GM18870 (cell line): ENCODE data around the gene POLR3H.

Experiments used
- ATAC-seq: cut with Tn5 transposase; IDR thresholded peaks from one replicate; pipeline ENCODE4 v1.9.1; 2021; ENCODE audit warnings: moderate library complexity; ENCODE audit not compliant: unreplicated experiment

The POLR3H gene

DNA sequence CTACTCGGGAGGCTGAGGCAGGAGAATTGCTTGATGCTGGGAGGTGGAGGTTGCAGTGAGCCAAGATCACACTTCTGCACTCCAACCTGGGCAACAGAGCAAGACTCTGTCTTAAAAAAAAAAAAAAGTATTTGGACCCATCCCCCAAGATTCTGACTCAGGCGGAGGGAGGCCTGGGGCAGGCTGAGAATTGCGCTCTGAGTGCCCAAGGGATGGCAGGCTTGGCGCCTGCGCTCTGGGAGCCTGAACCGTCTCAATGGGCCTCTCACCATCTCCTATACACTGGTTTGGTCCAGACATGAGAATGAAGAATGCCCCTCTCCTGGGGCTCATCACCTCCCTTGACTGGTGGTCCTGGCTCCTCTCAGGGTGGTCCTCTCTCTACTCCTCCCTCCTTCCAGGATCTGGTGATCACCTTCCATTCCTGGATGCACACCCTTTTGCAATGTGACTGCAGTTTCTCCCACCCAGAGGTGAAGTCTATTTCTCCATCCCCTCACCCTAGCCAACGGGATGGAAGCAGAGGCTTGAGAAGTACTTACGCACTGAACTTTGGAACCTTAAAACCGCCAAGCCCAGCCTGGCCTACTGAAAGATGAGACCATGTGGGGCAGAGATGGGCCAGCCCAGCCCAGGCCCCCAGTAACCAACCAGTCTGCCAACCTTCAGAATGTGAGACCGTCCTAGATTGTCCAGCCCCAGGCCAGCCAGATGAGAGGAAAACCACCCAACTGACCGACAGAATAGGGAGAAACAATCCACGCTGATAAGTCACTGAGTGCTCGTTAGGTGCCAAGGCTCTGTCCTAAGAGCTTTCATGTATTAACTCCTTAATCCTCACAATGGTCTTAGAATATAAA lies 4.9 kb downstream of the POLR3H start:
- ATAC-seq: no peak

DNA sequence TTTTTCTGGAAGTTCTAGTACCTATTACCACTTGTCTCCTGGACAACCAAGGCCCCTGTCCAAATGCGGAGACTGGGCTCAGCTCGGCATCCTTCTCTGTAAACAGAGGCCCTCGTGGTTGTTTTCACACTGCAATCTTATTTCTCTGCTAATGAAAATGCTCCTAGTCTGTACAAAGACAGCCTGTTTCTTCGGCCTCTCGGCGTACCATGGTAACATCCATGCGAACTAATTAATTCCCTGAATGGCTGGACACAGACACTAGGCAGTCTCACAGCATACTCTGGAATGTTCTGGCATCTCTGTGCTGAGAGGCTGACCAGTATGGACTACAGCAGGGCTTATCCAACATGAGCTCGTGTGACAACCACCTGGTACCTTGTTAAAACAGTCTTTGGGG lies 5.7 kb downstream of the POLR3H start:
- ATAC-seq: no peak

DNA sequence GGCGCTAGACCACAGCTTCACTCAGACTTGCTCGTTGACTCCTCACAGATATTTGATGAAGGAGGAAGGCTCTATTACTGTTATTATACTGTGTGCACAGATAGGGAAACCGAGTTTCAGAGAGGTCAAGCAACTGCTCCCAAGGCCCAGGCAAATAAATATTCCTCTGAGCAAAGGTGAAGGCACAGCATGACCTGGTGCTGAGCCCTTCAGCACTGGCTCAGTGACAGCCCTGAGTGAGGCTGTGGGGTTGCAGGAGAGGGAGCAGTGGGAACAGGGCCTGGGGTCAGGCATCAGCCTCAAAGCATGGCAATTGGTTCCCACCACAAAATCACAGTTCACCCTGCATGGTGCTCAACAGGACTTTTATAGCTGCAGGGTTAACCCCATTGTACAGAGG lies 7.1 kb downstream of the POLR3H start:
- no peak for ATAC-seq

DNA sequence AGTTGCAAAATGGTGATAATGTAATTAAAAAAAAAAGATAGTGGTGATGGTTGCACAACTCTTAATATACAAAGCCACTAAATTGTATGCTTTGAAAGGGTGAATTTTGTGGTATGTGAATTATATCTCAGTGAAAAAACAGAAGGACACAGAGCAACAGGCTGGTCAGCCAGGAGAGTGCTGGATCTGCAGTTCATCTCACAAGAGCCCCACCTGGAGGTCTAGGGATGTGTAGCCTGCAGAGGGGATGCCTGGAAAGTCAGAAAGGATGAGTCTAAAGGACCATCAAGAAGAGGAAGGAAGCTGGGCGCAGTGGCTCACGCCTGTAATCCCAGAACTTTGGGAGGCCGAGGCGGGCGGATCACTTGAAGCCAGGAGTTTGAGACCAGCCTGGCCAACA lies 9.0 kb downstream of the POLR3H start:
- no peak for ATAC-seq

DNA sequence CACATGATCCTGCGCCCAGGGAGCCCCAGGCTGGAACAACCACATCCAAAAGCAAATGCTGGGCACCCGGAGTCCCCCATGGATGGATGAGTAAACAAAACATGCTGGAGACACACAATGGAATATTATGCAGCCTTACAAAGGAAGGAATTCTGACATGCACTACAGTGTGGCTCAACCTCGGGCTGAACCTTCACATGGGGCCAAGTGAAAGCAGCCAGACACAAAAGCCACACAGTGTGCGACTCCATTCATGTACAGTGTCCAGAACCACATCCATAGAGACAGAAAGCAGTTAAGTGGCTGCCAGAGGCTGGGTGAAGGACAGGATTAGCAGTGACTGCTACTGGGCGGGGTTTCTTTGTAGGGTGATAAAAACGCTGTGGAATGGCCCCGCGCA lies 10.1 kb downstream of the POLR3H start:
- no peak for ATAC-seq

DNA sequence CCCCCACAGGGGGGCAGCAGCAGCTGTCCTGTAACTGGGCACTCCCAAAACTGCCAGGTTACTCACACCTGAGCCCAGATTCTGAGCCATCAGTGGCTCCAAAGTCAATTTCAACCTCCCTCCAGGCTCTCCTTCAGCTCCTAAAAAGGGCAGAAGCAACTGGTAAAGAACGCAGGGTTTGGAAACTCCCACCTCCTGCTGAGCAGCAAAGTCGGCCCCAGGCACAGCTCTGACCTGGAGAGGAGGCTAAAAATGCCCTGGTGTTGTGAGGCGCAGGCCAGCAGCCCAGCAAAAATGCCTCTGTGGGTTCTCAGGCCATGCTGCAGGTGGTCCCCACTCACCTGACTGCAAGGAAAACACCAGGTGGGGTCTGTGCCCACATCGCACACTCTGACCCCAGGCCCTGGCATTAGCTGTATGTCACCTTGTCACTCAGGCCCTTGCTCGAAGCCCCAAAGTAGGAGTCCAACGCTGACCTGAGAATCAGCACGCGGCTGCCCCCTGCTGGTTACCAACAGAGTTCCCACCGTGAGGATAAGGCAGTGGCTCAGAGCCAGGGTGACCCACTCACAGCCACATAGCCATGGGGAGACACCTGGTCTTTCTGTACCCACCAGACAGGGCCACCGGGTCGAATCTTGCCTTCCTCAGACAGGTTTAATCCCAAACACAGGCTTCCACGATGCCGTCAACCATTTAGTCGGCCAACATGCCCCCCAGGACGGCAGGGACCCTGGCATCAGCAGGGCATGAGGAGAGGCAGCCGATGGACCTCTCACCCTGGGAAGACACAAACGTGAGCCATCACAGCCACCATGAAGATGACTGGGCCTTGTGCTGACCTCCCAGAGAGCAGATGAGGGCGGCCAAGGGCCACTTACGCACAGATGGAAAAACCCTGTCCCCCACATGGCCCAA lies 11.1 kb downstream of the POLR3H start:
- ATAC-seq: no peak

DNA sequence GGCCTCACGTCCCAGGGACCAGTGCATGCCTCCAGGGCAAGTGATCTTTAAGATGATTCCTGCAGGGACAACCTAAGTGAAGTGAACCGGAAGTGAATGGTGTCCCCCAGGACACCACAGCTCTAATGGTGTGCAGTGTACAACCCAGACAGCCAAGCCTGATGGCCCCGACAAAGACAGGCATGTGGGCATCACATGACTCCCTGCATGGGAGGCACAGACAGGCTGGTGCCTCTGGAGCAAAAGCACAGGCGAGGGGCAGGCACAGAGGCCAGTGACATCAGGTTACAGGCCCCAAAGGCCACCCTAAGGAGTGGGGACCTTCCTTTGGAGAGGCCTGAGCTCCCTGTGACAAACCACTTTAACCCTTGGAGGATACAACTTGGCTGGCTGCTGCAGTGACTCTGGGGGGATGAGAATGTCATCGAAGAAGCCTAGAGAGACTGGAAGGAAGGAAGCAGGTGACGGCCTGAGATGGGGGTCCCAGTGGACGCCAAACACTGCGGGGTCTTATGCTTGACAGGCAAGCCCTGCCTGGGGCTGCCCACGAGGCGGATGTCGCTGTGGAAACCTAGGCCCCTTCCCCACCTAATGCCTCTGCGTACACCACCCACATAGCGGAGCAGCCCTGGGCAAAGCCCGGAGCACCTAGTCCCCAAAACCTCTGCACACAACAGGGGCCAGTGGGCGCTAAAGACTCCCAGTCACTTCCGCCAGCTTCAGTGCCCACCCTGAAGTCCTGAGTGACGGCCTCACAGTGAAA lies 12.4 kb downstream of the POLR3H start:
- ATAC-seq: no peak

DNA sequence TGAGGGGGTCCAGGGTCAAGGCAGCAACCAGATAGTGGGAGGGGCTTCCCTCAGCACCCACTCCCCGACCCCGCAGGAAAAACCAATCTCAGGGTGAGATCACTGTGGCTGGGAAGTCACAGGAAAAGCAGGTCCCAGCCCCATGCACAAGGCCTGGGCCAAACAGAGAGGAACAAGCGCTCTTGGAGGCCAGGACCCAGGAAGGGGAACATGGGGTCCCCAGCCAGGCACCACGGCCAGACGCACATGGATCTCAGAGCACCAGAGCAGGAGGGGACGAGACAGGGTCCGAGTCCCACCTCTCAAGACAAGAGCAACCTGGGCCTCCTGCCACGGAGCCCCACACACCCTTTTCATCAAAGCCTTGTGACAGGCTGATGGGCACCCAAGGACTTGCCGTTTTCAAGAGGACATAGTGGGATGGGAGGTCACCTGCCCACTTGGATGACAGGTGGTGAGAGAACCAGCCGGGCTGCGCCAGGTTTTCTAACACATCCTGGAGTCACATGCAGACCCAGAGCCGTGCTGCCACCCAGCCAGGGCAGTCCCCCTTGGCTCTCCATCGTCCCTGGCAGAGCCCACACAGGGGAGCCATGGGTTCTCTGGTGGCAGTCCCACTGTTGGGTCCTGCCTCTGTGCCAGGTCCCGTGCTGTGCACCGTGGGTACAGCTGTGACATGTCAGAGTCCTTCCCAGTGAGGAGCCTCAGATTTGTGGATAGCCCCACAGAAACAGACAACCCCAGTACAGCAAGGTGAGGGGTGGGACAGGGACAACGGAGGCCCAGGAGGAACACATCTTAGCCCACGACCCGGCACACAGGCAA lies 13.2 kb downstream of the POLR3H start:
- ATAC-seq: no peak

DNA sequence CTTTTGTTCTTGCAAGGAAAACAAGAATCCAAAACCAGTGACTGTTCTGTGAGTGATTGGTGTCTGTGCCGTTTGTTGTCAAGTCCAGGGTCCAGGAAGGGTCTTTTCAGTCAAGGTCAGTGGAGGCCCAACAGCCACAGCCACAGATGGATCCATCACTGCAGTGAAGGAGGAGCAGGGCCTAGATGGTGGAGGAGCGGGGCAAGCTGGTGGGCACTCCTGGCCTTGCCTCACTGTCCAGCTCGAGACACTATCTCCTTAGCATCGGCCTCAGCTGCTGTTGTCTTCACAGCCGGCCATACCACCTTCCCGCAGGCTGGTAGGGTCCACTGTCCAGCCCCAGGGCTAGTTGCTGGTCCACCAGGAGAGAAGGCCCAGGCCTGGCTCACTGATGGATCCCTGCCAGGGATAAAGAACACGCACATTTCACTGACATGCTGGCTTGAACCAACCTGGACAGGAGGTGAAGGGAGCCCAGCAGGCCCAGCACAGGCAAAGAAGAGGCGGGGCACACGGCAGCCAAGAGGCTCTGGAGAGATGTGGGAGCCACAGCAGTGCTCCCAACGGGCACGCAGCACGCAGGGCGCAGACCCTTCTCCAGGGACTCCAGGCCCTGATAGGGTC lies 15.2 kb downstream of the POLR3H start:
- no peak for ATAC-seq

DNA sequence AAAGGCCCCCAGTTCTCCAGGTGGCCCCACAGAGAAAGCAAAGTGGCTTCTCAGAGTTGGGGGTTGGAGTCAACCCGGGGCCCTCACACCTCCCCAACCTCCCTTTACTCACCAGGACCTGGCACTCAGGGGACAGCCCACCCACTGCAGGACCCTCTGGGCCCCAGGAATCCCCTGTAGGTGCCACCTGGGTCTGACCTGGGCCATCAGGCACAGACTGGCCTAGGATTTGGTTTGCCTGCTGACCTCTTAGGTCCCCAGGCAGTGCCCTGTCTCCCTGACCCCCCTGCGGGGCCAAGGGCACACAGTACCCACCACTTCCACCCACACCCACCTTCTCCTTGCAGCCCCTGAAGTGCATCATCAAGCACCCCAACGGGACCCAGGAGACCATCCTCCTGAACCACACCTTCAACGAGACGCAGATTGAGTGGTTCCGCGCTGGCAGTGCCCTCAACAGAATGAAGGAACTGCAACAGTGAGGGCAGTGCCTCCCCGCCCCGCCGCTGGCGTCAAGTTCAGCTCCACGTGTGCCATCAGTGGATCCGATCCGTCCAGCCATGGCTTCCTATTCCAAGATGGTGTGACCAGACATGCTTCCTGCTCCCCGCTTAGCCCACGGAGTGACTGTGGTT lies 16.0 kb downstream of the POLR3H start:
- ATAC-seq: no peak

DNA sequence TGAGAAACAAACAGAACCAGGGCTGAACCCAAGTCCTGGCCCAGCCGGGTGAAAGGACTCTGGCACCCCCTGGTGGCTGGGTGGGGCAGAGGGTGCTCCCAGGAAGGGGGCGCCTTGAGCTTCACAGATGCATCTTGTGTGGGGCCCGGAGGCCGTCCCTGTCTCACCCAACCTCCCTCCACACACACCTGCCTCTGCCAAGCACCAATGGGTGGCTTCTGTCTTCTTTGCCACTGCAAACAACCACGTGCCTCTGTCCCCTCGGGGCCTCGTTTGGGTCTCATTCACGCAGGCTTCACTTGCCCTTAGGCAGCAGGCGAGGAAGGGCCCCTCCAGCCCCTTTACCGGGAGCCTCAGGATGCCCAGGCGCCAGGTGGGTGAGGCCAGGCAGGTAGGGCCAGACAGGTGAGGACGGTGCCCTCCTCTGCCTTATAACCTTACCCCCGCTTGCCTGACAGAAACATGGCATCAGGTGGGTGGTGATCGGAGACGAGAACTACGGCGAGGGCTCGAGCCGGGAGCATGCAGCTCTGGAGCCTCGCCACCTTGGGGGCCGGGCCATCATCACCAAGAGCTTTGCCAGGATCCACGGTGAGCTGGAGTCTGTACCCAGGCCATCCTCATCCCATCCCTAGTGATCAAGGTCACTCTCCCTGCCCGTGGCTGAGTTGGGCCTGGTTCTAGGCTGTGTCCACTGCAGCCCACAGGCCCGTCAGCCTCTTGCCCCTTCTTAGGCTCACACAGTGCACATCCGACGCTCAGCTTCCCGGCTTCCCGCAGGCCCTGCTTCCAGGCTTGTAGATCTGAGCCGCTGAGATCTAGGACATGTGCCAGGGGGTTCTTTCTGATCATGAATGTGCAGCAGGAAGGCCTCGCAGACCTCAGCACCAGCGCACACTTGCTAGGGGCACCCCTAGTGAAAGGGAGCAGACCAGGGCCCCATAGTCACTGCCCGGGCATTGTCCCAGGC lies 17.2 kb downstream of the POLR3H start:
- no peak for ATAC-seq

DNA sequence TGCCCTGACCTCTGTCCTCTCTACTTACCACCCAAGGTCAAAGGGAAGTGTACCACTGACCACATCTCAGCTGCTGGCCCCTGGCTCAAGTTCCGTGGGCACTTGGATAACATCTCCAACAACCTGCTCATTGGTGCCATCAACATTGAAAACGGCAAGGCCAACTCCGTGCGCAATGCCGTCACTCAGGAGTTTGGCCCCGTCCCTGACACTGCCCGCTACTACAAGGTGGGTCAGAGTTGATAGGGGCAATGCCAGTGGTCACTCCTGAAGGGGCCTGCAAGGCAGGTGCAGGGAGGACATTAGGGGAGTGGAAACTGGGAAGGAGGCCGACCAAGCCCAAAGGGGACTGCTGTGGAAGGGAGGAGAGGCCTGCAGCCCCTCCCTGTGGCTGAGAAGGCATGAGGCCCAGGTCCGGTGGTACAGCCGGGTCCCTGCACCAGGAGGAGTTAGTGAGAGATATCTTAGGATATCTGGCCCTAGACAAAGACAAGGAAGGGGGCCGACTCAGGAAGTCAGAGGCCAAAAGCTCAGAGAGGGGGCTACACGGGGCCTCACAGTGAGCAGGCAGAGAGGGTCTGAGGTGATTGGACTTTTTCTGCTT lies 17.9 kb downstream of the POLR3H start:
- ATAC-seq: no peak

DNA sequence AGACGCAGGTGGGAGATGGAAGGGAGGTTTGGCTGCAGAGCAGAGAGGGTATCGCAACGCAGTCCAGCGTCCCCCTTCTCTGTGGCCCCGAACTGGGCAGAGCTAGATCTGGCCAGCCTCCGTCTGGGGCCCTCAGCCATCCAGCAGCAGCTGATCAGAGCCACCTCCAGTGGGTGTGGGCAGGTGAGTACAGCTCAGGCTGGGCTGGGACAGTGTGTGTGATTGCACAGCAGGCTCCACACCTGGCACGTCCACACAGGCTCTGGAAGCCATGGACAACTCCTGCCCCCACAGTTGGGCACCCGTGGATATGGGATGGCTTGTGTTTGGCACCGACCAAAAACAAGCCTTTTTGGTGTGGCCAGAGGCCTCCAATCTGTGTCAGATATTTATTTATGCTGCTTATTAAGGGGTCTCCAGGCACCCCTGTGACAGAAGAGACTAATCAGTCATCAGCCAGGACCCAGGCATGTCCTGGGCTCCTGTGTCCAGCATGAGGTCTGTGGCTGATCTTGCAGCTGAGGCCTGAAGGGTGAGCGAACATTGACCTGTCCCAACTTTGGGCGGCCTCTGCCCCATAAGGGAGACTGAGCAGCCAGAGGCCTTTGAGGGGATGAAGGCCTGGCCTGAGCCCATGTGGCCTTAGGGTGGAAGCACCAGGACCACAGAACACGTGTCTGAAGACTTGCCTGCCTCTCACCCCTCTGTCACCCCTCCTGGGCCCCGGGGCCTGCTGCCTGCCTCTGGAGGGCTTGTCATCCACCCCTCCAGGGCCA lies 18.6 kb downstream of the POLR3H start:
- no peak for ATAC-seq

DNA sequence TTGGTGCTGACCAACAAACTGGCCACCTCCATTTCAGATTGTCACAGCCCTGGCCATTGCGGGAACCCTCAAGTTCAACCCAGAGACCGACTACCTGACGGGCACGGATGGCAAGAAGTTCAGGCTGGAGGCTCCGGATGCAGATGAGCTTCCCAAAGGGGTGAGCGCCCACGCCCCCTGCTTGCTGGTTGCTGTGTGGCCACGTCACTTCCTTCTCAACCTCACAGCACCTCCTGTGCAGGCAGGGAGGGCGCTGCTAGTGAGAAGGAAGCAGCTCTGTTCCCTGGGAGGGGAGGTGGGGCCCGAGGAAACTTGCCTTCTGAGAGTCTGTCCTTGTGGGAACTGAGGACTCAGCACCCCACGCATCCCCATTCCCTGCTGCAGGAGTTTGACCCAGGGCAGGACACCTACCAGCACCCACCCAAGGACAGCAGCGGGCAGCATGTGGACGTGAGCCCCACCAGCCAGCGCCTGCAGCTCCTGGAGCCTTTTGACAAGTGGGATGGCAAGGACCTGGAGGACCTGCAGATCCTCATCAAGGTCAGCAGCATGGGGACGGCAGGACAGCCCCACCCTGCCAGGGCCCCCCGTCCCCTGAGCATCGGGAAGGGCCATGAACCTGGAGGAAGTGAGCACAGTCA lies 19.3 kb downstream of the POLR3H start:
- ATAC-seq: no peak

DNA sequence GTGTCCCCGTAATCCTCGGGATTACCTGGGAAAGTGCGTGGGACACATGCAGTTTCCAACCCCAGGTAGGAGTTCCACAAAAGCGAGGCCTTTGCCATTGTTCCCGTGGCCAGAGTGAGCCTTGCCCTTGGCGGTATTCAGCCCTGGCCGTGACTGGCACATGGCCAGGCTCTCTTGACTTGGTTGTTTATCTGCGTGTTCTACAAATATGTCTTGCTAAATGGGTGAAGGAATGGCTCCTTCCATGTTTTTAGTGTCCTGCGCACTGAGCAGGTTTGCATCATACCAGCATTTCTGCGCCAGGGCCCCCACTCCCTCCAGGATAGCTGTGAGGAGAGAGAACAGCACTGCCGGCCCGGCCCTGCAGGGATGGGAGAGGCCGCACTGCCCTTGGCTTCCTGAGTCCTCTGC lies 20.0 kb downstream of the POLR3H start:
- ATAC-seq: no peak

DNA sequence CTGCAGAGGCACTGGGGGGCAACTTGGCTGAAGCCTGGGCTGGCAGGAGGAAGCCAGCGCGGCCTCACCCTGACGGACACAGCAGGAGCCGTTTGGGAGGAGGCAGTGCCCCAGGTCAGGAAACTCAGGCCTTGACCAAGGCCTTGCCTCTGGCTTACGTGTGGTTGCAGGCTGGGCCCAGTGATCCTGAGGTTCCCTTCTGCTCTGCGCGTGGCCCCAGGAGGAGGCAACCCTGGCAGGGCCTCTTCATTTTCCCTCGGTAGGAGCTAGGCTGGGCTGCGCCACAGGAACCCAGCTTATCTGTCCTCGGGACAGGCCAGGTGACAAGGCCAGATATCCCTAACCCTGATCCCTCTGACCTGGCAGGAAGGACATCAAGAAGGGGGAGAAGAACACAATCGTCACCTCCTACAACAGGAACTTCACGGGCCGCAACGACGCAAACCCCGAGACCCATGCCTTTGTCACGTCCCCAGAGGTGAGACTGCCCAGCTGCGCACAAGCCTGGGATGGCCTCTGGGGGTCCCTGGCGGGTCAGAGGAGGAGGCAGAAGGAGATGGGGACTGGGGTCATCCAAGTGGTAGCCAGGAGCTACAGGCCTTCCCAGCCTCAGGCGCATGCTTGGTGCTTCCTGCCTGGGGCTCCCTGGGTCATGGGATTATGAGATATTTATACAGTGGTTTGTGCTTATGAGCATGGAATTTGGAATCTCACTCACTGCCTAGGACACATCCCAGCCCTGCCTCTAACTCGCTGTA lies 20.6 kb downstream of the POLR3H start:
- ATAC-seq: no peak
